GM23338 (cell line): ENCODE results near the gene NECTIN1. TPM values are rescaled to one million over a fixed set of nuclear protein-coding genes. Genes with fewer than 3 reads are reported as not detected.

Experiments used
- ATAC-seq: fragments of 200-7000 bp; cut with Tn5 transposase; 3 replicates; pipeline ENCODE4 v1.9.1; 2020
- DNase-seq: peaks from one replicate; pipeline ENCODE4 v3.0.0-alpha.2; 2015; ENCODE audit warnings: low spot score
- H2AFZ ChIP-seq: fragments of 200-600 bp; sonication (generic); 2 replicates; pipeline ENCODE4 v1.8.0; 2016; ENCODE audit warnings: antibody characterized with exemption, mild to moderate bottlenecking, moderate library complexity
- H3F3A ChIP-seq: fragments of 200-600 bp; sonication (generic); replicated peaks from 2 replicates; pipeline ENCODE4 v1.8.0; 2017; ENCODE audit warnings: antibody characterized with exemption, mixed run types, low read depth
- H3K27ac ChIP-seq: fragments of 200-600 bp; sonication (generic); 2 replicates; pipeline ENCODE4 v1.6.1; 2016; ENCODE audit warnings: low read depth
- H3K27me3 ChIP-seq: fragments of 200-600 bp; sonication (generic); 2 replicates; pipeline ENCODE4 v1.8.0; 2016; ENCODE audit warnings: mild to moderate bottlenecking, mixed run types, moderate library complexity; ENCODE audit not compliant: insufficient read depth
- H3K36me3 ChIP-seq: fragments of 200-600 bp; sonication (generic); 2 replicates; pipeline ENCODE4 v1.8.0; 2016; ENCODE audit warnings: mild to moderate bottlenecking; ENCODE audit not compliant: insufficient read depth
- H3K4me1 ChIP-seq: fragments of 200-600 bp; sonication (generic); 2 replicates; pipeline ENCODE4 v1.8.0; 2016; ENCODE audit warnings: mild to moderate bottlenecking, moderate library complexity; ENCODE audit not compliant: insufficient read depth
- H3K4me2 ChIP-seq: fragments of 200-600 bp; sonication (generic); 2 replicates; pipeline ENCODE4 v1.7.1; 2017; ENCODE audit warnings: mixed run types
- H3K4me3 ChIP-seq: fragments of 200-600 bp; sonication (generic); 2 replicates; pipeline ENCODE4 v1.6.1; 2016; ENCODE audit warnings: mixed run types
- H3K79me2 ChIP-seq: fragments of 200-600 bp; sonication (generic); replicated peaks from 2 replicates; pipeline ENCODE4 v1.8.0; 2017; ENCODE audit warnings: mild to moderate bottlenecking; ENCODE audit not compliant: insufficient read depth
- H3K9me2 ChIP-seq: fragments of 200-600 bp; sonication (generic); 2 replicates; pipeline ENCODE4 v1.8.0; 2017; ENCODE audit not compliant: insufficient read depth
- H4K20me1 ChIP-seq: fragments of 200-600 bp; sonication (generic); replicated peaks from 2 replicates; pipeline ENCODE4 v1.8.0; 2017; ENCODE audit warnings: mild to moderate bottlenecking; ENCODE audit not compliant: insufficient read depth
- H3K27ac Mint-ChIP-seq: 2 replicates; pipeline ENCODE4 v1.8.0; 2020; ENCODE audit warnings: inconsistent platforms, mild to moderate bottlenecking, moderate library complexity, mixed read lengths
- H3K27me3 Mint-ChIP-seq: 3 replicates; pipeline ENCODE4 v1.8.0; 2022; ENCODE audit warnings: low read depth, mild to moderate bottlenecking, moderate library complexity, mixed read lengths, inconsistent platforms; ENCODE audit not compliant: insufficient read depth, poor library complexity
- H3K36me3 Mint-ChIP-seq: 3 replicates; pipeline ENCODE4 v1.8.0; 2021; ENCODE audit warnings: low read depth, mild to moderate bottlenecking, inconsistent platforms, moderate library complexity, mixed read lengths
- H3K4me1 Mint-ChIP-seq: 3 replicates; pipeline ENCODE4 v1.8.0; 2020; ENCODE audit warnings: mild to moderate bottlenecking, inconsistent platforms, mixed read lengths
- H3K4me3 Mint-ChIP-seq: 3 replicates; pipeline ENCODE4 v1.8.0; 2021; ENCODE audit warnings: moderate library complexity, mild to moderate bottlenecking, inconsistent platforms, mixed read lengths
- H3K9me3 Mint-ChIP-seq: 3 replicates; pipeline ENCODE4 v1.8.0; 2020; ENCODE audit warnings: moderate library complexity, mild to moderate bottlenecking, inconsistent platforms, mixed read lengths
- CREB1 ChIP-seq: fragments of 250-450 bp; sonication (Bioruptor Pico); IDR thresholded peaks from 2 replicates; pipeline ENCODE4 v1.5.0; 2020; ENCODE audit warnings: low read depth, mild to moderate bottlenecking, moderate library complexity
- CTCF ChIP-seq, 2 experiments: fragments of 200-600 bp in 1 of 2; sonication (generic) in 1 of 2; conservative IDR thresholded peaks; 2 replicates each; pipeline versions ENCODE4 v1.5.1 to v1.6.1; 2016 to 2017; ENCODE audit warnings: antibody characterized with exemption in 2 of 2, low read depth in 2 of 2, mild to moderate bottlenecking in 2 of 2, moderate library complexity in 1 of 2
- ETS1 ChIP-seq: IDR thresholded peaks from 2 replicates; pipeline ENCODE4 v1.6.1; 2016; ENCODE audit warnings: antibody characterized with exemption
- EZH2 ChIP-seq: fragments of 200-600 bp; sonication (generic); IDR thresholded peaks from one replicate; pipeline ENCODE4 v1.8.0; 2017; ENCODE audit warnings: antibody characterized with exemption, mild to moderate bottlenecking, low read depth; ENCODE audit not compliant: unreplicated experiment
- EZH2phosphoT487 ChIP-seq: fragments of 200-600 bp; sonication (generic); IDR thresholded peaks from one replicate; pipeline ENCODE4 v1.8.1; 2018; ENCODE audit warnings: antibody characterized with exemption; ENCODE audit not compliant: unreplicated experiment
- JUNB ChIP-seq: IDR thresholded peaks from one replicate; pipeline ENCODE4 v1.6.1; 2016; ENCODE audit warnings: antibody characterized with exemption; ENCODE audit not compliant: unreplicated experiment
- NANOG ChIP-seq: IDR thresholded peaks from 2 replicates; pipeline ENCODE4 v1.6.1; 2016; ENCODE audit warnings: antibody characterized with exemption, borderline replicate concordance
- POLR2AphosphoS5 ChIP-seq: IDR thresholded peaks from 2 replicates; pipeline ENCODE4 v1.6.1; 2016; ENCODE audit warnings: antibody characterized with exemption, low read depth
- REST ChIP-seq: IDR thresholded peaks from one replicate; pipeline ENCODE4 v1.6.1; 2018; ENCODE audit warnings: antibody characterized with exemption; ENCODE audit not compliant: unreplicated experiment
- STAT1 ChIP-seq: IDR thresholded peaks from one replicate; pipeline ENCODE4 v1.6.1; 2016; ENCODE audit warnings: antibody characterized with exemption; ENCODE audit not compliant: unreplicated experiment
- ZNF114 ChIP-seq: fragments of 250-450 bp; sonication (Bioruptor Pico); IDR thresholded peaks from 2 replicates; pipeline ENCODE4 v1.5.0; 2020; ENCODE audit warnings: mild to moderate bottlenecking, moderate library complexity
- ZNF331 ChIP-seq: fragments of 250-450 bp; sonication (Bioruptor Pico); IDR thresholded peaks from 2 replicates; pipeline ENCODE4 v1.5.0; 2020; ENCODE audit warnings: low read depth, mild to moderate bottlenecking, moderate library complexity
- ZNF462 ChIP-seq: fragments of 250-450 bp; sonication (Bioruptor Pico); IDR thresholded peaks from 2 replicates; pipeline ENCODE4 v1.5.0; 2020; ENCODE audit warnings: mild to moderate bottlenecking, moderate library complexity
- polyA plus RNA-seq: library from polyadenylated mRNA; unstranded; fragments of >200 nt; fragmentation: Nextera tagmentation; extraction: Ambion mirVana; gene quantifications from 2 replicates; pipeline ENCODE4 v1.2.1, GENCODE V29; 2016
- total RNA-seq: library from RNA; depleted of rRNA; stranded (reverse); fragments of >200 nt; shearing (Covaris generic); gene quantifications from 2 replicates; pipeline ENCODE4 v1.2.3, GENCODE V29; 2014

Gene NECTIN1
- total and polyA plus RNA-seq, 2 experiments from 2014 or later = 18.7 to 56.3 TPM

GRCh38 chr11:119643212-119643875, 85.7 kb downstream of the NECTIN1 start:
- no peaks in the 10 kb centered on the region for H3K27me3 ChIP-seq
- TF ChIP-seq STAT1 (no peak), ETS1 (no peak), ZNF114 (CRISPR knock-in tag) (no peak), NANOG (no peak), CTCF (conservative IDR thresholded peaks at IDR 0.05; ENCODE audit: low read depth in 2 of 2) (no peak), JUNB (no peak), EZH2phosphoT487 (no peak), ZNF331 (CRISPR knock-in tag) (no peak), REST (no peak), ZNF462 (CRISPR knock-in tag) (no peak), EZH2 (no peak), CREB1 (no peak), POLR2AphosphoS5 (no peak)
- no peak for DNase-seq
- H3K4me1 Mint-ChIP-seq = peaks cover 8% of the 10 kb centered on the region
- H3K79me2 ChIP-seq = no peaks in the 10 kb centered on the region
- H3K4me3 Mint-ChIP-seq = no peak overlapping the region
- no peaks in the 10 kb centered on the region for H3K4me1 ChIP-seq
- no peaks in the 10 kb centered on the region for H3F3A ChIP-seq
- H3K4me2 ChIP-seq = no peak overlapping the region
- no peak for ATAC-seq
- no peaks in the 10 kb centered on the region for H4K20me1 ChIP-seq
- no peak overlapping the region for H3K27ac ChIP-seq
- H3K27ac Mint-ChIP-seq = no peak overlapping the region
- peaks cover 17% of the 10 kb centered on the region for H3K27me3 Mint-ChIP-seq
- H3K9me3 Mint-ChIP-seq = peaks cover 8% of the 10 kb centered on the region; the same call in 2 of the 3 replicates
- no peaks in the 10 kb centered on the region for H3K9me2 ChIP-seq
- H3K36me3 ChIP-seq = no peaks in the 10 kb centered on the region
- no peak overlapping the region for H3K4me3 ChIP-seq
- H2AFZ ChIP-seq = no peak overlapping the region
- peaks cover 9% of the 10 kb centered on the region; the same call in 2 of the 3 replicates for H3K36me3 Mint-ChIP-seq
